ENCODE measurements around the gene PPM1H. TPM values are rescaled to one million over a fixed set of nuclear protein-coding genes. Genes with fewer than 3 reads are reported as not detected.
A peak's percentile ranks its signal among the peaks of the same experiment; 100 is the strongest.

PPM1H gene
- total and polyA plus RNA-seq, 8 donors = 0.29 to 12.5 (median 3.7) TPM

DNA sequence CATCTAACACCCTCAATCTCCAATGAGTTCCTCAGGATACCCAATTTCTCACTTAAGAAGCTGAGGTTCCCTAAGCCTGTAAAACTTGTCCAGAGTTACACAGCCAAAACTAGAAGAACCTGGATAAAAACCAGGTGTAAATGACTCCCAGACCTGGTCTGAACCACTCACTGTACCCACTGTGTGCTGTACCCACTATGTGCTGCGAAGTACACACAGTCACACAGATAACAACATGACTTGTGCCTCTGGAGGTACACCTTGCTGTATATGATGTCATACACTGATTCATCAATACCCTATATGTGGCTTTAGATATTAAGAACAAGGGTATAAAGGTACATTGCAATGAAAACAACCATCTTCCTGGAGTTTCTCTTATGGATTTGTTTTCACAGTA, 66.1 kb downstream of the PPM1H start:
- intact Hi-C loops (cut with DNase I; ENCODE audit: low total_unique reads) = no loop called here
- DNase-seq = no peak
- 87 to 100% (median 94%) methylated on average over 1 of the region's 1 CpG for WGBS, 5 donors

DNA sequence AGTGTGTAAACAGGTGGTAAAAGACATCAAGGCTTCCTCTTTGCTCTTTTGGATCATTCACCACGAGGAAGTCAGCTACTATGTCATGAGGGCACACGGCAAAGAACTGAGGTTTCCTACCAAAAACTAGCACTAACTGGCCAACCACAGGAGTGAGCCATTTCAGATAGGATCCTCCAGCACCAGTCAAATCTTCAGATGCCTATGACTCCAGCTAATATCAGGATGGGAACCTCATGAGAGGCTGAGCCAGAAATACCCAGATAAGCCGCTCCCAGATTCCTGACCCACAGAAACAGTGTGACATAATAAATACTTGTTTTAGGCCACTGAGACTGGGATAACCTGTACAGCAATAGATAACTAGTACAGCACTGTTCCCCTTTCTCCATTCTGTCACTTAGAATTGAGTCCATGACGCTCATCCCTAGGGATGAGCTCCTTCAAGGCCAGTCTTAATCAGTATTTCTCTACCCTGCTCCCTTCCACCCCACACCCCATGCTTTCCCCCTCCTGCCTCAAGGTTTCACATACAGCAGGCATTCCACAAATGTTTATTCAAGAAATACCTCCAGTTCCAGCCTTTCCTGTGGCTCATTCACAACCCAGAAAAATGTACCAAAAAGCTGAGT, 68.4 kb downstream of the PPM1H start:
- intact Hi-C loops (cut with DNase I; ENCODE audit: low total_unique reads) = no loop called here
- H3K36me3 ChIP-seq = no peaks in the 10 kb centered on the region
- peaks cover 4 to 31% (median 20%) of the 10 kb centered on the region in 4 donors for H3K4me1 ChIP-seq
- peak overlapping the region in 2 of 5 donors; percentile 31 to 37 for H3K27ac ChIP-seq
- TF ChIP-seq EP300 (IDR thresholded peaks at IDR 0.05) (no peak), POLR2AphosphoS5 (IDR thresholded peaks at IDR 0.05) (no peak), POLR2A (IDR thresholded peaks at IDR 0.05) (no peak)
- TF ChIP-seq, protein P1, sequence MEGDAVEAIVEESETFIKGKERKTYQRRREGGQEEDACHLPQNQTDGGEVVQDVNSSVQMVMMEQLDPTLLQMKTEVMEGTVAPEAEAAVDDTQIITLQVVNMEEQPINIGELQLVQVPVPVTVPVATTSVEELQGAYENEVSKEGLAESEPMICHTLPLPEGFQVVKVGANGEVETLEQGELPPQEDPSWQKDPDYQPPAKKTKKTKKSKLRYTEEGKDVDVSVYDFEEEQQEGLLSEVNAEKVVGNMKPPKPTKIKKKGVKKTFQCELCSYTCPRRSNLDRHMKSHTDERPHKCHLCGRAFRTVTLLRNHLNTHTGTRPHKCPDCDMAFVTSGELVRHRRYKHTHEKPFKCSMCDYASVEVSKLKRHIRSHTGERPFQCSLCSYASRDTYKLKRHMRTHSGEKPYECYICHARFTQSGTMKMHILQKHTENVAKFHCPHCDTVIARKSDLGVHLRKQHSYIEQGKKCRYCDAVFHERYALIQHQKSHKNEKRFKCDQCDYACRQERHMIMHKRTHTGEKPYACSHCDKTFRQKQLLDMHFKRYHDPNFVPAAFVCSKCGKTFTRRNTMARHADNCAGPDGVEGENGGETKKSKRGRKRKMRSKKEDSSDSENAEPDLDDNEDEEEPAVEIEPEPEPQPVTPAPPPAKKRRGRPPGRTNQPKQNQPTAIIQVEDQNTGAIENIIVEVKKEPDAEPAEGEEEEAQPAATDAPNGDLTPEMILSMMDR (IDR thresholded peaks at IDR 0.05) = no peak
- peak in 1 of 2 donors; percentile 44 for DNase-seq
- no peaks in the 10 kb centered on the region for H3K27me3 ChIP-seq
- 44 to 53% (median 46%) methylated on average over 4 of the region's 4 CpGs for WGBS, 5 donors
- no peak overlapping the region for H3K4me3 ChIP-seq
- no peaks in the 10 kb centered on the region for H3K9me3 ChIP-seq

More for the DNA sequence above, 66.1 kb downstream of the PPM1H start:
- no peak overlapping the region for H3K27ac ChIP-seq
- H3K9me3 ChIP-seq = no peaks in the 10 kb centered on the region
- H3K4me1 ChIP-seq = peaks cover 4 to 26% (median 20%) of the 10 kb centered on the region in 4 donors
- TF ChIP-seq POLR2AphosphoS5 (IDR thresholded peaks at IDR 0.05) = no peak
- no peak for TF ChIP-seq EP300 (IDR thresholded peaks at IDR 0.05)
- TF ChIP-seq POLR2A (IDR thresholded peaks at IDR 0.05) = no peak
- TF ChIP-seq, protein P1 (IDR thresholded peaks at IDR 0.05) = no peak
- H3K27me3 ChIP-seq = no peaks in the 10 kb centered on the region
- no peaks in the 10 kb centered on the region for H3K36me3 ChIP-seq
- H3K4me3 ChIP-seq = no peak overlapping the region

- WGBS, 5 donors = 49 to 73% (median 60%) methylated on average over 4 of the region's 4 CpGs
Measured at GRCh38 chr12:62865937-62866336, 69.0 kb downstream of the PPM1H start.

GRCh38 chr12:62865065-62865464, 69.9 kb downstream of the PPM1H start:
- intact Hi-C loops (cut with DNase I; ENCODE audit: low total_unique reads) = no loop called here
- no peak overlapping the region for H3K27ac ChIP-seq
- TF ChIP-seq, protein P1 (IDR thresholded peaks at IDR 0.05) = no peak
- TF ChIP-seq POLR2A (IDR thresholded peaks at IDR 0.05) (no peak), EP300 (IDR thresholded peaks at IDR 0.05) (no peak), POLR2AphosphoS5 (IDR thresholded peaks at IDR 0.05) (no peak)
- no peaks in the 10 kb centered on the region for H3K9me3 ChIP-seq
- WGBS, 5 donors = 56 to 86% (median 77%) methylated on average over 2 of the region's 2 CpGs
- DNase-seq = no peak
- H3K36me3 ChIP-seq = no peaks in the 10 kb centered on the region
- H3K4me3 ChIP-seq = no peak overlapping the region
- peaks cover 4 to 39% (median 25%) of the 10 kb centered on the region in 4 donors for H3K4me1 ChIP-seq
- no peaks in the 10 kb centered on the region for H3K27me3 ChIP-seq

More at GRCh38 chr12:62865937-62866336, 69.0 kb downstream of the PPM1H start:
- Histone ChIP-seq H3K27me3 (no peaks in the 10 kb centered on the region), H3K4me1 (peaks cover 4 to 38% (median 23%) of the 10 kb centered on the region in 4 donors), H3K36me3 (no peaks in the 10 kb centered on the region), H3K27ac (peak overlapping the region in 2 of 5 donors; percentile 31 to 37), H3K9me3 (no peaks in the 10 kb centered on the region), H3K4me3 (no peak overlapping the region)
- no peak for DNase-seq
- TF ChIP-seq, protein P1 (IDR thresholded peaks at IDR 0.05) = no peak
- TF ChIP-seq POLR2AphosphoS5 (IDR thresholded peaks at IDR 0.05) (no peak), POLR2A (IDR thresholded peaks at IDR 0.05) (no peak)
- intact Hi-C loops (cut with DNase I; ENCODE audit: low total_unique reads) = no loop called here

All from stomach (tissue), 9 donors.